ENCODE data around the gene NR2E3.

DNA sequence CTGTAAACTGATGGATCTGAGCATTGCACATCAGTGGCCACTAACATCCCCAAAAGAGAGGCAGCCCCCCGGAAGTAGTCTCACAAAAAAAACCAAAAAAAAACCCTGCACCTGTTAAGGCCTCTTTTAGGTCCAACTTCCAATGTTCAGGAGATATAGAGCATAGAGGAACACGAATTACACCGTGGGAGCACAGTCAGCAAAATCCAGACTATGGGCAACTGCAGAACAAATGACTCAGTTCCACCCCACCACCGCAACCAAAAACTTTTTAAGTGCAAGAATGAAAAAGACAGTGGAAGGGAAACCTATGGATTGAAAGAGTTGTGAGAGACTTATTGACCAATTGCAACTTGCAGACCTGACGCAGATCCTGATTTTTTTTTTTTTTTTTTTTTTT is 42.2 kb upstream of the NR2E3 start:
- TF ChIP-seq POLR2A (IDR thresholded peaks at IDR 0.05): no peak
- TF ChIP-seq, protein P1, sequence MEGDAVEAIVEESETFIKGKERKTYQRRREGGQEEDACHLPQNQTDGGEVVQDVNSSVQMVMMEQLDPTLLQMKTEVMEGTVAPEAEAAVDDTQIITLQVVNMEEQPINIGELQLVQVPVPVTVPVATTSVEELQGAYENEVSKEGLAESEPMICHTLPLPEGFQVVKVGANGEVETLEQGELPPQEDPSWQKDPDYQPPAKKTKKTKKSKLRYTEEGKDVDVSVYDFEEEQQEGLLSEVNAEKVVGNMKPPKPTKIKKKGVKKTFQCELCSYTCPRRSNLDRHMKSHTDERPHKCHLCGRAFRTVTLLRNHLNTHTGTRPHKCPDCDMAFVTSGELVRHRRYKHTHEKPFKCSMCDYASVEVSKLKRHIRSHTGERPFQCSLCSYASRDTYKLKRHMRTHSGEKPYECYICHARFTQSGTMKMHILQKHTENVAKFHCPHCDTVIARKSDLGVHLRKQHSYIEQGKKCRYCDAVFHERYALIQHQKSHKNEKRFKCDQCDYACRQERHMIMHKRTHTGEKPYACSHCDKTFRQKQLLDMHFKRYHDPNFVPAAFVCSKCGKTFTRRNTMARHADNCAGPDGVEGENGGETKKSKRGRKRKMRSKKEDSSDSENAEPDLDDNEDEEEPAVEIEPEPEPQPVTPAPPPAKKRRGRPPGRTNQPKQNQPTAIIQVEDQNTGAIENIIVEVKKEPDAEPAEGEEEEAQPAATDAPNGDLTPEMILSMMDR (IDR thresholded peaks at IDR 0.05): no peak

All from lower leg skin (tissue), 3 donors.